ENCODE data around the gene BBS4.

BBS4 gene

DNA sequence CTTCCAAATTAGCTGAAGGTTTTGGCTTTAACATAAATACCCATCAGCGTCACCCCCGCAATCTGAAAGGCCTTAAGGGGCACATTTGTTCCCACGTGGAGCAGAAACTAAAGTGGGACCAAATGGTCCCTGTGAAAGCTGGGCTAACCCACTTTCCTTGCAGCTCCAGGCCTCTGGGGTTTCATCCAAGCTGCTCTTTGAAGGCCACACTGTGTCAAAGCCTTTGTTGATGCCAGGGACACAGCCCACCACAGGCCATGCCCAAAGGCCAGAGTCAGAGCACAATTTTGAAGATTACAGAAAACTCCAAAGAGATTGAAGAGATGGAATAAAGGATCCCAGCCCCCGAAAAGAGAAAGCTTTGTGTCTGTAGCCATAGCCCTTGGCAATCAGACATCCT lies 100.2 kb downstream of the BBS4 start:
- TF ChIP-seq, protein P1, sequence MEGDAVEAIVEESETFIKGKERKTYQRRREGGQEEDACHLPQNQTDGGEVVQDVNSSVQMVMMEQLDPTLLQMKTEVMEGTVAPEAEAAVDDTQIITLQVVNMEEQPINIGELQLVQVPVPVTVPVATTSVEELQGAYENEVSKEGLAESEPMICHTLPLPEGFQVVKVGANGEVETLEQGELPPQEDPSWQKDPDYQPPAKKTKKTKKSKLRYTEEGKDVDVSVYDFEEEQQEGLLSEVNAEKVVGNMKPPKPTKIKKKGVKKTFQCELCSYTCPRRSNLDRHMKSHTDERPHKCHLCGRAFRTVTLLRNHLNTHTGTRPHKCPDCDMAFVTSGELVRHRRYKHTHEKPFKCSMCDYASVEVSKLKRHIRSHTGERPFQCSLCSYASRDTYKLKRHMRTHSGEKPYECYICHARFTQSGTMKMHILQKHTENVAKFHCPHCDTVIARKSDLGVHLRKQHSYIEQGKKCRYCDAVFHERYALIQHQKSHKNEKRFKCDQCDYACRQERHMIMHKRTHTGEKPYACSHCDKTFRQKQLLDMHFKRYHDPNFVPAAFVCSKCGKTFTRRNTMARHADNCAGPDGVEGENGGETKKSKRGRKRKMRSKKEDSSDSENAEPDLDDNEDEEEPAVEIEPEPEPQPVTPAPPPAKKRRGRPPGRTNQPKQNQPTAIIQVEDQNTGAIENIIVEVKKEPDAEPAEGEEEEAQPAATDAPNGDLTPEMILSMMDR (conservative IDR thresholded peaks at IDR 0.05): no peak
- H3K27ac ChIP-seq: no peak overlapping the region

DNA sequence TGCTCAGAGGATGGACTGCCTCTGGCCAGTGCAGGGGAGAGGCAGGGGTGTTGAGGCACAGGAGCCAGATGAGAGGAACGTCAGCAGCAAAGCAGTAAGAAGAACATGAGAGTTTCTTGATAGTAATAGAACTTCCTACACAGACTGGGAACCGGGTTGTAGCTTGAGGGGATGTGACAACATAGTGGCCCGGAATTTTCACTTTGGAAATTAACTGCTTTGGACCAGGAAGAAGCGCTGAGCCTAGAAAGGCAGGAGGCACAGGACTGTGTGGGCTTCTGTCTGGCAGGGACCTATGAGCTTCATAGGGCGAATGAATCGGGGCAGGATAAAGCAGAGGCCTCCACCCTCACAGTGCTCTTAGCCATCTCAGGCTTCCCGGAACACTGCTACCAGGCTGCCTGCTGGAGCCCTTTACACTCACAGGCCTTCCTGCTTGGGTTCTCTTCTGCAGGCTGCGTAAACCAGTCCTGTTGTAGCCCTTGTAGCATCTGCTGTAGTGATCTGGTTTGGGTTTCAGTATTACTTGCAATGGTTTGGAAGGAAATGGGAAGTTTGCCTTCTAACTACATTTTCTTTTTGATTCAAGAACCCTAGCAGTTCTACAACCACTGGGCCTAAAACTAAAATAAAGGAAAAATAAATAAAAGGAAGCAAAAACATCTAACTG lies 100.8 kb downstream of the BBS4 start:
- H3K27ac ChIP-seq: no peak overlapping the region
- TF ChIP-seq, protein P1 (conservative IDR thresholded peaks at IDR 0.05): no peak

DNA sequence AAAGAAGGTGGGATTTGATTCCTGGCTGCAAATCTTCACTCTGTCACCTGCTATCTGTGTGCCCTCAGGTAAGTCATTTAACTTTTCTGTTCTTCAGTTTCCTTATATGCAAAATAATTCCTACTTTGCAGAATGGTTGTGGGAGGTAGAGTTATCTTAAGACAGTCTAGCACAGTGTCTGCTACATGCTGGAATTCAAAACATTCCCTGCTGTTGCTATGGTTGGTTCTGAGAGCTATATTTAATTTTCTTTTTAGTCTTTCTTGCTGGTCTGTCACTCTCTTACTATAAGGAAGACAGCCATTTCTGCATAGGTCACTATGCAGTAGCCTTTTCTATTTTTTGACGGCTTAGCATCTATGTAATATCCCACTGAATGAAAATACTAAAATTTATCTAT lies 101.5 kb downstream of the BBS4 start:
- TF ChIP-seq, protein P1 (conservative IDR thresholded peaks at IDR 0.05): no peak
- no peak overlapping the region for H3K27ac ChIP-seq

Data from VCaP (cell line).